Erythroblast (primary cell): ENCODE data around the gene FFAR2.

Experiments
- GATA1 ChIP-seq: IDR thresholded peaks from 2 replicates; pipeline ENCODE4 v1.6.1; 2011; ENCODE audit warnings: low read depth, mild to moderate bottlenecking, control low read depth, low read length, moderate library complexity
- POLR2A ChIP-seq: IDR thresholded peaks from 2 replicates; pipeline ENCODE4 v1.6.1; 2011; ENCODE audit warnings: mild to moderate bottlenecking, low read length

- TF ChIP-seq POLR2A (no peak), GATA1 (no peak)
Measured at GRCh38 chr19:35468637-35469036, 20.6 kb downstream of the FFAR2 start.
